Measurements from ENCODE around the gene SATB2. TPM values are rescaled to one million over a fixed set of nuclear protein-coding genes. Genes with fewer than 3 reads are reported as not detected.

The SATB2 gene
- total and polyA plus RNA-seq, 2 experiments from 2014 or later = 1.6 to 6.0 TPM

DNA sequence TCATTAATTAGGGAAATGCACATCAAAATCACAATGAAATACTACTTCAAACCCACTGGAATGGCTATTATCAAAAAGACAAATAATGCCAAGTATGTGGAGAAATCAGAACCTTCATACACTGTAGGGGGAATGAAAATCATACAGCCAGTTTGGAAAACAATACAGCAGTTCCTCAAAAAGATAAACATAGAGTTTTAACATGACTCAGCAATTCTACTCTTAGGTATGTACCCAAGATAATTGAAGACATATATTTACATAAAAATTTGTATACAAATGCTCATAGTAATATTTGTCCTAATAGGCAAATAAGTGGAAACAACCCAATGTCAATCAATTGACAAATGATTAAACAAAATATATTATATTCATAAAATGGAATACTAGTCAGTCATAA, 45.4 kb upstream of the SATB2 start:
- H3K4me1 Mint-ChIP-seq = no peaks in the 10 kb centered on the region
- no peaks in the 10 kb centered on the region for H3K27me3 ChIP-seq (ENCODE audit: insufficient read depth)
- no peak overlapping the region for H2AFZ ChIP-seq
- no peak overlapping the region for H3K4me3 Mint-ChIP-seq
- ATAC-seq (no peak), DNase-seq (ENCODE audit: low spot score) (no peak)
- H3K9me2 ChIP-seq (ENCODE audit: insufficient read depth) = 0 out of 2 replicates have a peak, but pooled peaks cover 3% of the 10 kb centered on the region
- no peaks in the 10 kb centered on the region for H3K36me3 ChIP-seq (ENCODE audit: insufficient read depth)
- H3K27ac ChIP-seq (ENCODE audit: low read depth) = no peak overlapping the region
- no peak overlapping the region for H3K4me3 ChIP-seq
- no peaks in the 10 kb centered on the region for H3K4me1 ChIP-seq (ENCODE audit: insufficient read depth)
- no peaks in the 10 kb centered on the region for H3K27me3 Mint-ChIP-seq (ENCODE audit: insufficient read depth, low read depth, poor library complexity)
- TF ChIP-seq, protein P1, sequence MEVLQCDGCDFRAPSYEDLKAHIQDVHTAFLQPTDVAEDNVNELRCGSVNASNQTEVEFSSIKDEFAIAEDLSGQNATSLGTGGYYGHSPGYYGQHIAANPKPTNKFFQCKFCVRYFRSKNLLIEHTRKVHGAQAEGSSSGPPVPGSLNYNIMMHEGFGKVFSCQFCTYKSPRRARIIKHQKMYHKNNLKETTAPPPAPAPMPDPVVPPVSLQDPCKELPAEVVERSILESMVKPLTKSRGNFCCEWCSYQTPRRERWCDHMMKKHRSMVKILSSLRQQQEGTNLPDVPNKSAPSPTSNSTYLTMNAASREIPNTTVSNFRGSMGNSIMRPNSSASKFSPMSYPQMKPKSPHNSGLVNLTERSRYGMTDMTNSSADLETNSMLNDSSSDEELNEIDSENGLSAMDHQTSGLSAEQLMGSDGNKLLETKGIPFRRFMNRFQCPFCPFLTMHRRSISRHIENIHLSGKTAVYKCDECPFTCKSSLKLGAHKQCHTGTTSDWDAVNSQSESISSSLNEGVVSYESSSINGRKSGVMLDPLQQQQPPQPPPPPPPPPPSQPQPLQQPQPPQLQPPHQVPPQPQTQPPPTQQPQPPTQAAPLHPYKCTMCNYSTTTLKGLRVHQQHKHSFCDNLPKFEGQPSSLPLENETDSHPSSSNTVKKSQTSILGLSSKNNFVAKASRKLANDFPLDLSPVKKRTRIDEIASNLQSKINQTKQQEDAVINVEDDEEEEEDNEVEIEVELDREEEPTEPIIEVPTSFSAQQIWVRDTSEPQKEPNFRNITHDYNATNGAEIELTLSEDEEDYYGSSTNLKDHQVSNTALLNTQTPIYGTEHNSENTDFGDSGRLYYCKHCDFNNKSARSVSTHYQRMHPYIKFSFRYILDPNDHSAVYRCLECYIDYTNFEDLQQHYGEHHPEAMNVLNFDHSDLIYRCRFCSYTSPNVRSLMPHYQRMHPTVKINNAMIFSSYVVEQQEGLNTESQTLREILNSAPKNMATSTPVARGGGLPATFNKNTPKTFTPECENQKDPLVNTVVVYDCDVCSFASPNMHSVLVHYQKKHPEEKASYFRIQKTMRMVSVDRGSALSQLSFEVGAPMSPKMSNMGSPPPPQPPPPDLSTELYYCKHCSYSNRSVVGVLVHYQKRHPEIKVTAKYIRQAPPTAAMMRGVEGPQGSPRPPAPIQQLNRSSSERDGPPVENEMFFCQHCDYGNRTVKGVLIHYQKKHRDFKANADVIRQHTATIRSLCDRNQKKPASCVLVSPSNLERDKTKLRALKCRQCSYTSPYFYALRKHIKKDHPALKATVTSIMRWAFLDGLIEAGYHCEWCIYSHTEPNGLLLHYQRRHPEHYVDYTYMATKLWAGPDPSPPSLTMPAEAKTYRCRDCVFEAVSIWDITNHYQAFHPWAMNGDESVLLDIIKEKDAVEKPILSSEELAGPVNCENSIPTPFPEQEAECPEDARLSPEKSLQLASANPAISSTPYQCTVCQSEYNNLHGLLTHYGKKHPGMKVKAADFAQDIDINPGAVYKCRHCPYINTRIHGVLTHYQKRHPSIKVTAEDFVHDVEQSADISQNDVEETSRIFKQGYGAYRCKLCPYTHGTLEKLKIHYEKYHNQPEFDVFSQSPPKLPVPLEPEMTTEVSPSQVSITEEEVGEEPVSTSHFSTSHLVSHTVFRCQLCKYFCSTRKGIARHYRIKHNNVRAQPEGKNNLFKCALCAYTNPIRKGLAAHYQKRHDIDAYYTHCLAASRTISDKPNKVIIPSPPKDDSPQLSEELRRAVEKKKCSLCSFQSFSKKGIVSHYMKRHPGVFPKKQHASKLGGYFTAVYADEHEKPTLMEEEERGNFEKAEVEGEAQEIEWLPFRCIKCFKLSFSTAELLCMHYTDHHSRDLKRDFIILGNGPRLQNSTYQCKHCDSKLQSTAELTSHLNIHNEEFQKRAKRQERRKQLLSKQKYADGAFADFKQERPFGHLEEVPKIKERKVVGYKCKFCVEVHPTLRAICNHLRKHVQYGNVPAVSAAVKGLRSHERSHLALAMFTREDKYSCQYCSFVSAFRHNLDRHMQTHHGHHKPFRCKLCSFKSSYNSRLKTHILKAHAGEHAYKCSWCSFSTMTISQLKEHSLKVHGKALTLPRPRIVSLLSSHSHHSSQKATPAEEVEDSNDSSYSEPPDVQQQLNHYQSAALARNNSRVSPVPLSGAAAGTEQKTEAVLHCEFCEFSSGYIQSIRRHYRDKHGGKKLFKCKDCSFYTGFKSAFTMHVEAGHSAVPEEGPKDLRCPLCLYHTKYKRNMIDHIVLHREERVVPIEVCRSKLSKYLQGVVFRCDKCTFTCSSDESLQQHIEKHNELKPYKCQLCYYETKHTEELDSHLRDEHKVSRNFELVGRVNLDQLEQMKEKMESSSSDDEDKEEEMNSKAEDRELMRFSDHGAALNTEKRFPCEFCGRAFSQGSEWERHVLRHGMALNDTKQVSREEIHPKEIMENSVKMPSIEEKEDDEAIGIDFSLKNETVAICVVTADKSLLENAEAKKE (CRISPR knock-in tag; IDR thresholded peaks at IDR 0.05) = no peak
- no peak for TF ChIP-seq EZH2phosphoT487 (IDR thresholded peaks at IDR 0.05; ENCODE audit: unreplicated experiment)
- TF ChIP-seq, protein P2, sequence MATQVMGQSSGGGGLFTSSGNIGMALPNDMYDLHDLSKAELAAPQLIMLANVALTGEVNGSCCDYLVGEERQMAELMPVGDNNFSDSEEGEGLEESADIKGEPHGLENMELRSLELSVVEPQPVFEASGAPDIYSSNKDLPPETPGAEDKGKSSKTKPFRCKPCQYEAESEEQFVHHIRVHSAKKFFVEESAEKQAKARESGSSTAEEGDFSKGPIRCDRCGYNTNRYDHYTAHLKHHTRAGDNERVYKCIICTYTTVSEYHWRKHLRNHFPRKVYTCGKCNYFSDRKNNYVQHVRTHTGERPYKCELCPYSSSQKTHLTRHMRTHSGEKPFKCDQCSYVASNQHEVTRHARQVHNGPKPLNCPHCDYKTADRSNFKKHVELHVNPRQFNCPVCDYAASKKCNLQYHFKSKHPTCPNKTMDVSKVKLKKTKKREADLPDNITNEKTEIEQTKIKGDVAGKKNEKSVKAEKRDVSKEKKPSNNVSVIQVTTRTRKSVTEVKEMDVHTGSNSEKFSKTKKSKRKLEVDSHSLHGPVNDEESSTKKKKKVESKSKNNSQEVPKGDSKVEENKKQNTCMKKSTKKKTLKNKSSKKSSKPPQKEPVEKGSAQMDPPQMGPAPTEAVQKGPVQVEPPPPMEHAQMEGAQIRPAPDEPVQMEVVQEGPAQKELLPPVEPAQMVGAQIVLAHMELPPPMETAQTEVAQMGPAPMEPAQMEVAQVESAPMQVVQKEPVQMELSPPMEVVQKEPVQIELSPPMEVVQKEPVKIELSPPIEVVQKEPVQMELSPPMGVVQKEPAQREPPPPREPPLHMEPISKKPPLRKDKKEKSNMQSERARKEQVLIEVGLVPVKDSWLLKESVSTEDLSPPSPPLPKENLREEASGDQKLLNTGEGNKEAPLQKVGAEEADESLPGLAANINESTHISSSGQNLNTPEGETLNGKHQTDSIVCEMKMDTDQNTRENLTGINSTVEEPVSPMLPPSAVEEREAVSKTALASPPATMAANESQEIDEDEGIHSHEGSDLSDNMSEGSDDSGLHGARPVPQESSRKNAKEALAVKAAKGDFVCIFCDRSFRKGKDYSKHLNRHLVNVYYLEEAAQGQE (IDR thresholded peaks at IDR 0.05; ENCODE audit: unreplicated experiment) = no peak
- no peak for TF ChIP-seq CREB1 (CRISPR knock-in tag; IDR thresholded peaks at IDR 0.05; ENCODE audit: low read depth)
- TF ChIP-seq, protein P3, sequence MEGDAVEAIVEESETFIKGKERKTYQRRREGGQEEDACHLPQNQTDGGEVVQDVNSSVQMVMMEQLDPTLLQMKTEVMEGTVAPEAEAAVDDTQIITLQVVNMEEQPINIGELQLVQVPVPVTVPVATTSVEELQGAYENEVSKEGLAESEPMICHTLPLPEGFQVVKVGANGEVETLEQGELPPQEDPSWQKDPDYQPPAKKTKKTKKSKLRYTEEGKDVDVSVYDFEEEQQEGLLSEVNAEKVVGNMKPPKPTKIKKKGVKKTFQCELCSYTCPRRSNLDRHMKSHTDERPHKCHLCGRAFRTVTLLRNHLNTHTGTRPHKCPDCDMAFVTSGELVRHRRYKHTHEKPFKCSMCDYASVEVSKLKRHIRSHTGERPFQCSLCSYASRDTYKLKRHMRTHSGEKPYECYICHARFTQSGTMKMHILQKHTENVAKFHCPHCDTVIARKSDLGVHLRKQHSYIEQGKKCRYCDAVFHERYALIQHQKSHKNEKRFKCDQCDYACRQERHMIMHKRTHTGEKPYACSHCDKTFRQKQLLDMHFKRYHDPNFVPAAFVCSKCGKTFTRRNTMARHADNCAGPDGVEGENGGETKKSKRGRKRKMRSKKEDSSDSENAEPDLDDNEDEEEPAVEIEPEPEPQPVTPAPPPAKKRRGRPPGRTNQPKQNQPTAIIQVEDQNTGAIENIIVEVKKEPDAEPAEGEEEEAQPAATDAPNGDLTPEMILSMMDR (conservative IDR thresholded peaks at IDR 0.05; ENCODE audit: low read depth in 2 of 2) = no peak
- no peak for TF ChIP-seq ZNF114 (CRISPR knock-in tag; IDR thresholded peaks at IDR 0.05)
- TF ChIP-seq POLR2AphosphoS5 (IDR thresholded peaks at IDR 0.05; ENCODE audit: low read depth) = no peak
- no peak for TF ChIP-seq EZH2 (IDR thresholded peaks at IDR 0.05; ENCODE audit: low read depth, unreplicated experiment)
- no peaks in the 10 kb centered on the region for H3K36me3 Mint-ChIP-seq (ENCODE audit: low read depth)
- H3K9me3 Mint-ChIP-seq = no peaks in the 10 kb centered on the region
- no peaks in the 10 kb centered on the region for H3K79me2 ChIP-seq (replicated peaks; ENCODE audit: insufficient read depth)
- no peaks in the 10 kb centered on the region for H3F3A ChIP-seq (replicated peaks; ENCODE audit: low read depth)
- H4K20me1 ChIP-seq (replicated peaks; ENCODE audit: insufficient read depth) = no peaks in the 10 kb centered on the region
- H3K27ac Mint-ChIP-seq = no peak overlapping the region
- H3K4me2 ChIP-seq = no peak overlapping the region
